K562 (cell line): ENCODE measurements around the gene SLC25A36. TPM values are rescaled to one million over a fixed set of nuclear protein-coding genes. Genes with fewer than 3 reads are reported as not detected.
"Not testable (repeated sequence)": the region's sequence is repeated elsewhere in the genome, so short reads cannot be mapped to it uniquely, and the experiment has no call there.

ENCODE experiments used
- ATAC-seq: fragments of 200-7000 bp; cut with Tn5 transposase; 3 replicates; pipeline ENCODE4 v1.9.1; 2020; ENCODE audit warnings: moderate library complexity
- BruUV-seq: library from RNA; stranded (reverse); fragments of 400-500 nt; replicated peaks from 2 replicates; lab custom pipeline; 2021; lab: Mats Ljungman, UMichigan
- CTCF ChIA-PET: fragments of 300-600 bp; formaldehyde crosslinking; extraction: SDS; loops from one replicate; lab custom pipeline; 2021; ENCODE audit warnings: low intra/inter-chr PET ratio; lab: Yijun Ruan, JAX
- POLR2A ChIA-PET: fragments of 300-600, 350-650 bp; sonication (Branson Sonifier 250); formaldehyde crosslinking; extraction: SDS; loops from one replicate; lab custom pipeline; 2021; ENCODE audit warnings: antibody characterized with exemption, inconsistent platforms; lab: Yijun Ruan, JAX
- DNase-seq, 4 experiments: peaks; one replicate each; pipeline versions ENCODE4 v3.0.0 to v3.0.0-alpha.2; 2011 to 2018; ENCODE audit warnings: low spot score in 3 of 4, mixed read lengths in 3 of 4; ENCODE audit errors: extremely low read depth in 1 of 4
- FAIRE-seq: peaks from 2 replicates; lab custom pipeline; 2011; peaks lifted over from hg19 to GRCh38; lab: Jason Lieb, UNC
- H2AFZ ChIP-seq: 2 replicates; pipeline ENCODE4 v1.6.0; 2011; ENCODE audit warnings: low read depth, low read length, control low read depth, inconsistent platforms
- H3K27ac ChIP-seq: fragments of 200-600 bp; 3 replicates; pipeline ENCODE4 v1.8.0; 2011; ENCODE audit warnings: low read depth, mild to moderate bottlenecking, control low read depth, inconsistent platforms, low read length, moderate library complexity, mixed read lengths; ENCODE audit errors: extremely low read depth
- H3K27me3 ChIP-seq, 2 experiments: fragments of 300-600 bp in 1 of 2; 2 replicates in 1 of 2; 3 replicates in 1 of 2; pipeline versions ENCODE4 v1.6.0 to v1.8.0; 2011; ENCODE audit warnings: inconsistent platforms in 2 of 2, low read length in 2 of 2, mild to moderate bottlenecking in 1 of 2, mixed read lengths in 1 of 2, moderate library complexity in 1 of 2; ENCODE audit not compliant: control insufficient read depth in 2 of 2, insufficient read depth in 2 of 2
- H3K36me3 ChIP-seq: fragments of 300-600 bp; 3 replicates; pipeline ENCODE4 v1.8.0; 2011; ENCODE audit warnings: mild to moderate bottlenecking, low read length, inconsistent platforms; ENCODE audit not compliant: control insufficient read depth, insufficient read depth
- H3K4me1 ChIP-seq, 2 experiments: fragments of 200-600 bp in 1 of 2; replicated peaks in 1 of 2; 2 replicates in 1 of 2; 3 replicates in 1 of 2; pipeline versions ENCODE4 v1.5.1 to v1.8.0; 2011; ENCODE audit warnings: inconsistent platforms in 2 of 2, low read length in 2 of 2, mild to moderate bottlenecking in 1 of 2, mixed read lengths in 1 of 2, moderate library complexity in 1 of 2; ENCODE audit not compliant: control insufficient read depth in 2 of 2, insufficient read depth in 2 of 2
- H3K4me2 ChIP-seq: 2 replicates; pipeline ENCODE4 v1.6.1; 2011; ENCODE audit warnings: low read length, control low read depth, inconsistent platforms, mixed read lengths; ENCODE audit not compliant: insufficient read depth
- H3K4me3 ChIP-seq: fragments of 200-600 bp; sonication (generic), shearing (Covaris generic); 2 replicates; pipeline ENCODE4 v1.5.1; 2016; ENCODE audit warnings: control low read depth, inconsistent platforms
- H3K79me2 ChIP-seq: fragments of 200-600 bp; 3 replicates; pipeline ENCODE4 v1.8.0; 2011; ENCODE audit warnings: low read length, inconsistent platforms; ENCODE audit not compliant: control insufficient read depth, insufficient read depth
- H3K9ac ChIP-seq, 2 experiments: 2 replicates each; pipeline versions ENCODE4 v1.6.0 to v1.6.1; 2011; ENCODE audit warnings: low read depth in 2 of 2, low read length in 2 of 2, control low read depth in 1 of 2, inconsistent platforms in 1 of 2, mild to moderate bottlenecking in 1 of 2, mixed read lengths in 1 of 2; ENCODE audit not compliant: insufficient read depth in 1 of 2
- H3K9me1 ChIP-seq: one replicate; pipeline ENCODE4 v1.6.0; 2011; ENCODE audit warnings: inconsistent platforms, mild to moderate bottlenecking, low read length, moderate library complexity; ENCODE audit not compliant: control insufficient read depth, insufficient read depth
- H3K9me3 ChIP-seq: replicated peaks from 2 replicates; pipeline ENCODE4 v1.5.1; 2011; ENCODE audit warnings: low read depth, low read length, inconsistent platforms; ENCODE audit not compliant: control insufficient read depth, insufficient read depth
- H4K20me1 ChIP-seq: replicated peaks from 2 replicates; pipeline ENCODE4 v1.6.1; 2011; ENCODE audit warnings: low read length, inconsistent platforms, mixed read lengths; ENCODE audit not compliant: control insufficient read depth, insufficient read depth
- ATF2 ChIP-seq: sonication (generic); formaldehyde crosslinking; IDR thresholded peaks from 2 replicates; pipeline ENCODE4 v1.8.1; 2022; ENCODE audit warnings: missing genetic modification reagents
- HDAC1 ChIP-seq, 2 experiments: fragments of 450-650 bp; IDR thresholded peaks; 2 replicates each; pipeline ENCODE4 v1.6.1; 2016 to 2017; ENCODE audit warnings: inconsistent platforms in 1 of 2, mild to moderate bottlenecking in 1 of 2, moderate library complexity in 1 of 2
- HLTF ChIP-seq: fragments of 450-650 bp; IDR thresholded peaks from 2 replicates; pipeline ENCODE4 v1.6.1; 2016
- KDM1A ChIP-seq, 2 experiments: fragments of 450-650 bp; IDR thresholded peaks; 2 replicates each; pipeline ENCODE4 v1.6.1; 2016; ENCODE audit warnings: mild to moderate bottlenecking in 2 of 2
- MTF1 ChIP-seq: fragments of 250-450 bp; sonication (Bioruptor Pico); IDR thresholded peaks from 2 replicates; pipeline ENCODE4 v1.9.0; 2021; ENCODE audit warnings: moderate library complexity, mild to moderate bottlenecking, inconsistent platforms, borderline replicate concordance
- NCOA1 ChIP-seq: fragments of 450-650 bp; IDR thresholded peaks from 2 replicates; pipeline ENCODE4 v1.6.1; 2016; ENCODE audit warnings: low read depth
- TBP ChIP-seq: optimal IDR thresholded peaks from 2 replicates; pipeline ENCODE3; 2011; ENCODE audit warnings: low read depth, low read length, improper control_type of control experiment
- TFAM ChIP-seq: fragments of 250-450 bp; sonication (Bioruptor Pico); conservative IDR thresholded peaks from 2 replicates; pipeline ENCODE4 v1.5.0; 2021; ENCODE audit warnings: mild to moderate bottlenecking, moderate library complexity
- ZBTB7A ChIP-seq: IDR thresholded peaks from 2 replicates; pipeline ENCODE4 v1.6.1; 2011; ENCODE audit warnings: low read depth, mild to moderate bottlenecking, low read length, moderate library complexity, borderline replicate concordance; ENCODE audit not compliant: control insufficient read depth
- ZNF277 ChIP-seq: fragments of 250-450 bp; sonication (Bioruptor Pico); IDR thresholded peaks from 2 replicates; pipeline ENCODE4 v1.8.0; 2022; ENCODE audit warnings: inconsistent platforms, mild to moderate bottlenecking, moderate library complexity, borderline replicate concordance
- WGBS: fragments of 100-300 bp; shearing (Covaris generic); methylation state at CpG from one replicate; pipeline ENCODE4 v1.1.6; 2016; ENCODE audit warnings: low coverage, mixed read lengths; ENCODE audit not compliant: insufficient coverage; ENCODE audit errors: missing lambda C conversion rate; 5-methylcytosine and 5-hydroxymethylcytosine counted together
- in situ Hi-C: fragments of 300-500 bp; cut with MboI; formaldehyde crosslinking; loops from 4 replicates; pipeline ENCODE4 v1.15.0; 2018; ENCODE audit warnings: inconsistent platforms, mixed read lengths
- intact Hi-C: fragments of 100-400 bp; cut with micrococcal nuclease; formaldehyde crosslinking; loops from 2 replicates; pipeline ENCODE4 v1.14.2; 2022
- polyA plus RNA-seq, 8 experiments: library from polyadenylated mRNA; depleted of rRNA in 4 of 8; stranded (reverse) in 5 of 8; unstranded in 3 of 8; fragments of >200 nt; fragmentation: Nextera tagmentation in 2 of 8; fragmentation: Illumina TruSeq in 1 of 8; extraction: Ambion mirVana in 2 of 8; extraction: Trizol in 1 of 8; gene quantifications; 2 replicates each; pipeline versions ENCODE4 v1.2.1 to v1.2.3, GENCODE V29; 2011 to 2014; ENCODE audit warnings: inconsistent platforms in 1 of 8, missing spikeins in 1 of 8
- total RNA-seq, 7 experiments: library from RNA; depleted of rRNA in 6 of 7; stranded (reverse); fragments of >200 nt in 6 of 7; fragmentation: Illumina TruSeq in 2 of 7; extraction: Trizol in 2 of 7; gene quantifications; 2 replicates each; pipeline versions ENCODE4 v1.2.1 to v1.2.3, GENCODE V29; 2011 to 2021; ENCODE audit warnings: low replicate concordance in 1 of 7

The SLC25A36 gene
- total and polyA plus RNA-seq, 9 of the 15 experiments (the other 6 are each of a cell fraction or from before 2014, with no cell fraction given): 12.0 to 95.3 (median 43.3) TPM

GRCh38 chr3:140951750-140952149, 10.1 kb downstream of the SLC25A36 start:
- in situ Hi-C loops, DNase-seq, H2AFZ ChIP-seq, CTCF ChIA-PET, intact Hi-C loops, H3K9ac ChIP-seq, H3K9me1 ChIP-seq, H4K20me1 ChIP-seq, H3K4me2 ChIP-seq, H3K4me3 ChIP-seq, FAIRE-seq, H3K27me3 ChIP-seq, H3K27ac ChIP-seq, BruUV-seq, H3K9me3 ChIP-seq: not testable (repeated sequence)
- peaks cover 10 to 32% of the 10 kb centered on the region in 2 experiments for H3K4me1 ChIP-seq
- peaks cover 97% of the 10 kb centered on the region for H3K79me2 ChIP-seq
- 42% methylated on average over 3 of the region's 5 CpGs for WGBS
- POLR2A ChIA-PET: interaction anchor here (0.6 to 3.2 kb wide), 3 partner anchors 9 to 37 kb away, joined by 3 to 32 read pairs (median 4); partner anchors contain the start of gene SLC25A36
- peak in 1 of 2 experiments; percentile 24; a peak in 1 of 4 replicates for TF ChIP-seq HDAC1 (IDR thresholded peaks at IDR 0.05)
- TF ChIP-seq KDM1A (IDR thresholded peaks at IDR 0.05): peak; percentile 40 to 43; a peak in 1 of 4 replicates
- H3K36me3 ChIP-seq: peaks cover 17% of the 10 kb centered on the region
- peak; percentile 6; the same call in 1 of the 3 replicates for ATAC-seq

- Histone ChIP-seq H3K36me3 (peaks cover 24% of the 10 kb centered on the region), H3K4me3 (no peak overlapping the region; the same call in 1 of the 2 replicates), H2AFZ (no peak overlapping the region), H3K27me3 (no peaks in the 10 kb centered on the region), H3K9me1 (no peaks in the 10 kb centered on the region), H3K79me2 (peaks cover 97% of the 10 kb centered on the region), H3K27ac (peak overlapping the region; percentile 62), H3K9me3 (no peaks in the 10 kb centered on the region), H3K4me1 (peaks cover 10 to 32% of the 10 kb centered on the region in 2 experiments), H4K20me1 (no peaks in the 10 kb centered on the region; the same call in 1 of the 2 replicates), H3K9ac (peak overlapping the region in 1 of 2 experiments; percentile 33; a peak in 2 of 4 replicates), H3K4me2 (peak overlapping the region; percentile 36)
- intact Hi-C loops (no loop called here), in situ Hi-C loops (no loop called here)
- FAIRE-seq (peak; percentile 68), DNase-seq (peak; percentile 26 to 65 (median 46)), ATAC-seq (peak; percentile 92)
- no TSS peak for BruUV-seq
- ChIA-PET CTCF (no interaction called here), POLR2A (interaction anchor here (0.6 to 3.2 kb wide), 5 partner anchors 10 to 352 kb away, joined by 3 to 32 read pairs (median 3); partner anchors contain the start of gene SLC25A36)
- WGBS: 12% methylated on average over 5 of the region's 5 CpGs
- TF ChIP-seq ZBTB7A: no peak
- TF ChIP-seq HLTF: no peak
- TF ChIP-seq MTF1 (CRISPR knock-in tag): no peak
- no peak for TF ChIP-seq ATF2 (CRISPR knock-in tag)
- TF ChIP-seq TBP: no peak
- TF ChIP-seq TFAM: no peak
- TF ChIP-seq ZNF277 (CRISPR knock-in tag): no peak
- no peak for TF ChIP-seq NCOA1
Observed at GRCh38 chr3:140953028-140953960, 11.7 kb downstream of the SLC25A36 start.
